Mesenchymal stem cell (in vitro differentiated cells and primary cell): ENCODE data around the gene JMJD8.

ENCODE experiments used
- DNase-seq: peaks from one replicate; pipeline ENCODE4 v3.0.0-alpha.2; 2013
- H2AFZ ChIP-seq: one replicate; pipeline ENCODE4 v1.6.1; 2013; ENCODE audit warnings: low read depth, mild to moderate bottlenecking, control low read depth, inconsistent platforms, low read length, moderate library complexity
- H2AK5ac ChIP-seq: 2 replicates; pipeline ENCODE4 v1.6.1; 2013; ENCODE audit warnings: low read length, moderate library complexity, mild to moderate bottlenecking, inconsistent platforms; ENCODE audit not compliant: severe bottlenecking
- H2BK120ac ChIP-seq: one replicate; pipeline ENCODE4 v1.6.1; 2013; ENCODE audit warnings: low read depth, mild to moderate bottlenecking, inconsistent platforms, low read length, moderate library complexity
- H2BK12ac ChIP-seq, 2 experiments: one replicate each; pipeline ENCODE4 v1.6.1; 2013; ENCODE audit warnings: inconsistent platforms in 2 of 2, low read length in 2 of 2, mild to moderate bottlenecking in 2 of 2, moderate library complexity in 2 of 2, control low read depth in 1 of 2
- H2BK15ac ChIP-seq: one replicate; pipeline ENCODE4 v1.6.1; 2013; ENCODE audit warnings: mild to moderate bottlenecking, low read depth, inconsistent platforms; ENCODE audit not compliant: poor library complexity, severe bottlenecking
- H2BK5ac ChIP-seq: 2 replicates; pipeline ENCODE4 v1.6.1; 2013; ENCODE audit warnings: low read depth, mild to moderate bottlenecking, low read length, control low read depth, inconsistent platforms; ENCODE audit not compliant: poor library complexity, severe bottlenecking
- H3K14ac ChIP-seq, 2 experiments: one replicate each; pipeline ENCODE4 v1.6.1; 2013; ENCODE audit warnings: inconsistent platforms in 2 of 2, low read length in 2 of 2, control low read depth in 1 of 2, mild to moderate bottlenecking in 1 of 2, moderate library complexity in 1 of 2
- H3K18ac ChIP-seq, 2 experiments: one replicate each; pipeline ENCODE4 v1.6.1; 2013; ENCODE audit warnings: inconsistent platforms in 2 of 2, low read length in 2 of 2, control low read depth in 1 of 2, low read depth in 1 of 2, mild to moderate bottlenecking in 1 of 2
- H3K23ac ChIP-seq, 2 experiments: one replicate each; pipeline ENCODE4 v1.6.1; 2013; ENCODE audit warnings: inconsistent platforms in 2 of 2, low read length in 2 of 2, mild to moderate bottlenecking in 2 of 2, moderate library complexity in 2 of 2, control low read depth in 1 of 2
- H3K27ac ChIP-seq: 2 replicates; pipeline ENCODE4 v1.5.1; 2013; ENCODE audit warnings: mild to moderate bottlenecking, moderate library complexity, low read length, control low read depth, inconsistent platforms; ENCODE audit not compliant: poor library complexity, severe bottlenecking
- H3K27me3 ChIP-seq, 2 experiments: 2 replicates each; pipeline versions ENCODE4 v1.6.1 to v1.7.0; 2013; ENCODE audit warnings: low read length in 2 of 2, mild to moderate bottlenecking in 2 of 2, moderate library complexity in 2 of 2, control low read depth in 1 of 2, inconsistent platforms in 1 of 2; ENCODE audit not compliant: control insufficient read depth in 1 of 2, insufficient read depth in 1 of 2
- H3K36me3 ChIP-seq, 2 experiments: 2 replicates each; pipeline versions ENCODE4 v1.6.1 to v1.7.0; 2013; ENCODE audit warnings: low read length in 2 of 2, control low read depth in 1 of 2, inconsistent platforms in 1 of 2, low read depth in 1 of 2, mild to moderate bottlenecking in 1 of 2; ENCODE audit not compliant: insufficient read depth in 2 of 2, control insufficient read depth in 1 of 2
- H3K4ac ChIP-seq, 2 experiments: one replicate each; pipeline ENCODE4 v1.6.1; 2013; ENCODE audit warnings: inconsistent platforms in 2 of 2, low read length in 2 of 2, mild to moderate bottlenecking in 2 of 2, moderate library complexity in 2 of 2, control low read depth in 1 of 2, low read depth in 1 of 2
- H3K4me1 ChIP-seq: 2 replicates; pipeline ENCODE4 v1.6.1; 2013; ENCODE audit warnings: low read depth, low read length, control low read depth; ENCODE audit not compliant: control insufficient read depth, insufficient read depth
- H3K4me2 ChIP-seq: 2 replicates; pipeline ENCODE4 v1.6.1; 2013; ENCODE audit warnings: low read length, mild to moderate bottlenecking, inconsistent platforms; ENCODE audit not compliant: poor library complexity, severe bottlenecking
- H3K4me3 ChIP-seq, 2 experiments: 2 replicates each; pipeline versions ENCODE4 v1.5.1 to v1.7.0; 2013; ENCODE audit warnings: low read length in 2 of 2, mild to moderate bottlenecking in 2 of 2, control low read depth in 1 of 2, low read depth in 1 of 2; ENCODE audit not compliant: insufficient read depth in 1 of 2
- H3K79me1 ChIP-seq: replicated peaks from 2 replicates; pipeline ENCODE4 v1.6.1; 2013; ENCODE audit warnings: mild to moderate bottlenecking, control low read depth, low read length, inconsistent platforms; ENCODE audit not compliant: poor library complexity, severe bottlenecking
- H3K9ac ChIP-seq: 2 replicates; pipeline ENCODE4 v1.7.0; 2013; ENCODE audit warnings: mild to moderate bottlenecking, low read length, moderate library complexity
- H3K9me3 ChIP-seq: 2 replicates; pipeline ENCODE4 v1.7.0; 2013; ENCODE audit warnings: mild to moderate bottlenecking, low read length; ENCODE audit not compliant: control insufficient read depth
- H4K8ac ChIP-seq: one replicate; pipeline ENCODE4 v1.6.1; 2013; ENCODE audit warnings: inconsistent platforms, mild to moderate bottlenecking, low read length, moderate library complexity
- H4K91ac ChIP-seq: one replicate; pipeline ENCODE4 v1.6.1; 2013; ENCODE audit warnings: mild to moderate bottlenecking, low read length, inconsistent platforms
- WGBS: methylation state at CpG from one replicate; pipeline ENCODE4 v1.1.7; 2013; ENCODE audit warnings: mixed read lengths; 5-methylcytosine and 5-hydroxymethylcytosine counted together

Gene JMJD8

GRCh38 chr16:694863-695354, 10.8 kb upstream of the JMJD8 start:
- Histone ChIP-seq H3K9ac (no peak overlapping the region), H3K4me2 (no peak overlapping the region), H2AFZ (no peak overlapping the region), H2BK5ac (no peak overlapping the region), H3K4me1 (peaks cover 21% of the 10 kb centered on the region), H3K4me3 (no peak overlapping the region), H2BK15ac (no peak overlapping the region), H3K79me1 (peaks cover under 1% of the 10 kb centered on the region), H4K8ac (no peak overlapping the region), H3K9me3 (no peaks in the 10 kb centered on the region), H3K27me3 (peaks cover 64 to 66% of the 10 kb centered on the region in 2 experiments), H2BK120ac (no peak overlapping the region), H2AK5ac (no peak overlapping the region), H3K27ac (no peak overlapping the region), H3K23ac (no peak overlapping the region), H3K36me3 (peaks cover 0 to 3% of the 10 kb centered on the region in 2 experiments), H4K91ac (no peak overlapping the region), H2BK12ac (no peak overlapping the region), H3K14ac (no peak overlapping the region), H3K4ac (no peak overlapping the region), H3K18ac (no peak overlapping the region)
- DNase-seq: no peak
- WGBS: 4% methylated on average over 9 of the region's 37 CpGs

- H3K27me3 ChIP-seq: peaks cover 59 to 60% of the 10 kb centered on the region in 2 experiments
- no peak overlapping the region for H3K18ac ChIP-seq
- H3K23ac ChIP-seq: no peak overlapping the region
- no peak overlapping the region for H3K4ac ChIP-seq
- no peak overlapping the region for H3K9ac ChIP-seq
- no peak overlapping the region for H3K14ac ChIP-seq
- H2BK120ac ChIP-seq: no peak overlapping the region
- H2AFZ ChIP-seq: no peak overlapping the region
- no peak for DNase-seq
- H2BK5ac ChIP-seq: no peak overlapping the region
- 4% methylated on average over 49 of the region's 64 CpGs for WGBS
- no peak overlapping the region for H2AK5ac ChIP-seq
- H3K27ac ChIP-seq: no peak overlapping the region
- no peaks in the 10 kb centered on the region for H3K9me3 ChIP-seq
- H2BK12ac ChIP-seq: no peak overlapping the region
- H3K4me1 ChIP-seq: peaks cover 27% of the 10 kb centered on the region
- no peak overlapping the region for H4K8ac ChIP-seq
- peaks cover 6% of the 10 kb centered on the region for H3K79me1 ChIP-seq
- no peak overlapping the region for H3K4me2 ChIP-seq
- peaks cover 0 to 3% of the 10 kb centered on the region in 2 experiments for H3K36me3 ChIP-seq
- no peak overlapping the region for H3K4me3 ChIP-seq
- H4K91ac ChIP-seq: no peak overlapping the region
- H2BK15ac ChIP-seq: no peak overlapping the region
Observed at GRCh38 chr16:694187-694862, 10.2 kb upstream of the JMJD8 start.

GRCh38 chr16:693766-694165, 9.6 kb upstream of the JMJD8 start:
- H3K9me3 ChIP-seq: no peaks in the 10 kb centered on the region
- whole genome bisulfite sequencing: 8% methylated on average over 35 of the region's 37 CpGs

GRCh38 chr16:693364-693763, 9.2 kb upstream of the JMJD8 start:
- Histone ChIP-seq H3K18ac (no peak overlapping the region), H3K4ac (no peak overlapping the region), H3K9ac (no peak overlapping the region), H2AFZ (no peak overlapping the region), H3K27ac (no peak overlapping the region), H4K91ac (no peak overlapping the region), H2BK15ac (no peak overlapping the region), H3K9me3 (no peaks in the 10 kb centered on the region), H3K4me1 (peaks cover 36% of the 10 kb centered on the region), H3K36me3 (peaks cover 0 to 10% of the 10 kb centered on the region in 2 experiments), H2BK12ac (no peak overlapping the region), H3K23ac (no peak overlapping the region), H2BK5ac (no peak overlapping the region), H2BK120ac (no peak overlapping the region), H3K79me1 (peaks cover 15% of the 10 kb centered on the region), H3K14ac (no peak overlapping the region), H3K27me3 (peaks cover 51 to 52% of the 10 kb centered on the region in 2 experiments), H3K4me3 (no peak overlapping the region), H3K4me2 (no peak overlapping the region), H4K8ac (no peak overlapping the region), H2AK5ac (no peak overlapping the region)
- 54% methylated on average over 22 of the region's 22 CpGs for WGBS
- DNase-seq: no peak

More at GRCh38 chr16:693766-694165, 9.6 kb upstream of the JMJD8 start:
- Histone ChIP-seq H3K27me3 (peaks cover 54 to 55% of the 10 kb centered on the region in 2 experiments), H3K4me2 (no peak overlapping the region), H3K9ac (no peak overlapping the region), H3K4me1 (peaks cover 32% of the 10 kb centered on the region), H3K36me3 (peaks cover 0 to 6% of the 10 kb centered on the region in 2 experiments), H3K23ac (no peak overlapping the region), H4K8ac (no peak overlapping the region), H3K14ac (no peak overlapping the region), H2BK5ac (no peak overlapping the region), H2BK15ac (no peak overlapping the region), H3K27ac (no peak overlapping the region), H2AFZ (no peak overlapping the region), H4K91ac (no peak overlapping the region), H3K79me1 (peaks cover 11% of the 10 kb centered on the region), H2BK120ac (no peak overlapping the region), H3K18ac (no peak overlapping the region), H2BK12ac (no peak overlapping the region), H3K4me3 (no peak overlapping the region), H3K4ac (no peak overlapping the region), H2AK5ac (no peak overlapping the region)
- no peak for DNase-seq
